Trophoblast cell (in vitro differentiated cells and primary cell): ENCODE measurements around the gene GLP1R.

ENCODE experiments used
- DNase-seq, 2 donors: peaks; one replicate each; pipeline ENCODE4 v3.0.0-alpha.2; 2016
- H2AFZ ChIP-seq: 2 replicates; pipeline ENCODE4 v1.6.1; 2013; ENCODE audit warnings: low read length, moderate library complexity, mild to moderate bottlenecking; ENCODE audit not compliant: insufficient read depth, poor library complexity
- H2AK5ac ChIP-seq: 2 replicates; pipeline ENCODE4 v1.6.1; 2013; ENCODE audit warnings: mild to moderate bottlenecking, low read length
- H2BK120ac ChIP-seq: 2 replicates; pipeline ENCODE4 v1.6.1; 2013; ENCODE audit warnings: low read length, mild to moderate bottlenecking, moderate library complexity; ENCODE audit not compliant: insufficient read depth, poor library complexity
- H2BK12ac ChIP-seq: 2 replicates; pipeline ENCODE4 v1.6.1; 2013; ENCODE audit warnings: mild to moderate bottlenecking, low read length, moderate library complexity
- H2BK5ac ChIP-seq: 2 replicates; pipeline ENCODE4 v1.6.1; 2013; ENCODE audit warnings: low read length, low read depth, moderate library complexity, mild to moderate bottlenecking; ENCODE audit not compliant: poor library complexity
- H3K14ac ChIP-seq: 2 replicates; pipeline ENCODE4 v1.6.1; 2013; ENCODE audit warnings: mild to moderate bottlenecking, low read length
- H3K18ac ChIP-seq: 2 replicates; pipeline ENCODE4 v1.6.1; 2013; ENCODE audit warnings: mild to moderate bottlenecking, low read length
- H3K23ac ChIP-seq: 2 replicates; pipeline ENCODE4 v1.6.1; 2013; ENCODE audit warnings: low read length
- H3K27ac ChIP-seq: 2 replicates; pipeline ENCODE4 v1.5.1; 2013; ENCODE audit warnings: low read depth, mild to moderate bottlenecking, inconsistent platforms, low read length, moderate library complexity
- H3K27me3 ChIP-seq: 2 replicates; pipeline ENCODE4 v1.6.1; 2013; ENCODE audit warnings: inconsistent platforms, mild to moderate bottlenecking, low read length, moderate library complexity; ENCODE audit not compliant: insufficient read depth
- H3K36me3 ChIP-seq, 2 experiments: 1 replicate in 1 of 2; 2 replicates in 1 of 2; pipeline ENCODE4 v1.6.1; 2013; ENCODE audit warnings: low read length in 2 of 2, mild to moderate bottlenecking in 2 of 2, moderate library complexity in 1 of 2; ENCODE audit not compliant: insufficient read depth in 2 of 2, control insufficient read depth in 1 of 2
- H3K4ac ChIP-seq: 2 replicates; pipeline ENCODE4 v1.6.1; 2013; ENCODE audit warnings: low read depth, mild to moderate bottlenecking, low read length, moderate library complexity
- H3K4me1 ChIP-seq, 2 experiments: 1 replicate in 1 of 2; 2 replicates in 1 of 2; pipeline ENCODE4 v1.6.1; 2013; ENCODE audit warnings: low read length in 2 of 2, mild to moderate bottlenecking in 2 of 2, moderate library complexity in 1 of 2; ENCODE audit not compliant: insufficient read depth in 2 of 2, control insufficient read depth in 1 of 2
- H3K4me2 ChIP-seq: 2 replicates; pipeline ENCODE4 v1.6.1; 2013; ENCODE audit warnings: inconsistent platforms, mild to moderate bottlenecking, low read length, moderate library complexity
- H3K4me3 ChIP-seq: 2 replicates; pipeline ENCODE4 v1.5.1; 2013; ENCODE audit warnings: mild to moderate bottlenecking, low read depth, low read length, inconsistent platforms
- H3K79me1 ChIP-seq: one replicate; pipeline ENCODE4 v1.6.1; 2013; ENCODE audit warnings: low read length
- H3K79me2 ChIP-seq: 2 replicates; pipeline ENCODE4 v1.6.1; 2013; ENCODE audit warnings: low read length, mild to moderate bottlenecking; ENCODE audit not compliant: control insufficient read depth, insufficient read depth, poor library complexity
- H3K9ac ChIP-seq: 2 replicates; pipeline ENCODE4 v1.6.1; 2013; ENCODE audit warnings: mild to moderate bottlenecking, low read length
- H3K9me3 ChIP-seq: 2 replicates; pipeline ENCODE4 v1.6.1; 2013; ENCODE audit warnings: low read depth, mild to moderate bottlenecking, control low read depth, inconsistent platforms, low read length; ENCODE audit not compliant: insufficient read depth
- H4K12ac ChIP-seq: 2 replicates; pipeline ENCODE4 v1.6.1; 2013; ENCODE audit warnings: low read depth, mild to moderate bottlenecking, low read length, moderate library complexity
- H4K8ac ChIP-seq: 2 replicates; pipeline ENCODE4 v1.6.1; 2013; ENCODE audit warnings: low read depth, mild to moderate bottlenecking, low read length, moderate library complexity
- H4K91ac ChIP-seq: one replicate; pipeline ENCODE4 v1.6.1; 2013; ENCODE audit warnings: low read depth, mild to moderate bottlenecking, low read length, moderate library complexity
- WGBS: extraction: QIAGEN DNeasy Blood & Tissue Kit; methylation state at CpG from one replicate; pipeline ENCODE4 v1.1.7; 2013; ENCODE audit warnings: missing lambda C conversion rate; ENCODE audit not compliant: insufficient read length, insufficient coverage; ENCODE audit errors: extremely low coverage; 5-methylcytosine and 5-hydroxymethylcytosine counted together

Gene GLP1R

DNA sequence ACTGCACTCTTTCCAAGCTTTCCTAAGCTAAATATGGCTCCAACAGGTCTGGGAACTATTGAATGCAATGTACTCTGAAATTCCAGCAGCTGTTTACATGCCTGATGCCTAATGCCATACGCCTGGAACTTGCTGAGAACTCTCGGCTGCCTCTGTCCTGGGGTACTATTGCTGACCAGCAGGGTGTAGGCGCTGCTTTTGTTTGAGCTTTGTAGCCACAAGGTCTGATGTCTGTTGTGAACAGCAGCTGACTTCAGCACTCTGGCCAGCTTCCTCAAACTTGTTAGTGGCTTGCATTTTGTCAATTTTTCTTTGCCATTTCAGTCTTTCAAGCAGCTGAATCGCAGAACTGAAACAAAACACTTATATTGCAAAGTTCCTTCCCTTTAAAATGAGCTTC lies 39.8 kb downstream of the GLP1R start:
- Histone ChIP-seq H4K91ac (no peak overlapping the region), H3K27me3 (no peaks in the 10 kb centered on the region), H3K27ac (no peak overlapping the region), H3K79me2 (no peaks in the 10 kb centered on the region), H3K9ac (no peak overlapping the region), H2AFZ (no peak overlapping the region), H3K79me1 (no peaks in the 10 kb centered on the region), H3K18ac (no peak overlapping the region), H3K4me3 (no peak overlapping the region), H2BK5ac (no peak overlapping the region), H2BK120ac (no peak overlapping the region), H3K14ac (no peak overlapping the region), H3K36me3 (no peaks in the 10 kb centered on the region), H3K4me2 (no peak overlapping the region), H2AK5ac (no peak overlapping the region), H3K9me3 (no peaks in the 10 kb centered on the region), H2BK12ac (no peak overlapping the region), H3K4me1 (peaks cover 0 to 3% of the 10 kb centered on the region in 2 experiments), H4K12ac (no peak overlapping the region), H4K8ac (no peak overlapping the region), H3K23ac (no peak overlapping the region), H3K4ac (no peak overlapping the region)
- WGBS: no CpG with 5 or more reads among the region's 4 CpGs
- peak; percentile 15 to 55 for DNase-seq

DNA sequence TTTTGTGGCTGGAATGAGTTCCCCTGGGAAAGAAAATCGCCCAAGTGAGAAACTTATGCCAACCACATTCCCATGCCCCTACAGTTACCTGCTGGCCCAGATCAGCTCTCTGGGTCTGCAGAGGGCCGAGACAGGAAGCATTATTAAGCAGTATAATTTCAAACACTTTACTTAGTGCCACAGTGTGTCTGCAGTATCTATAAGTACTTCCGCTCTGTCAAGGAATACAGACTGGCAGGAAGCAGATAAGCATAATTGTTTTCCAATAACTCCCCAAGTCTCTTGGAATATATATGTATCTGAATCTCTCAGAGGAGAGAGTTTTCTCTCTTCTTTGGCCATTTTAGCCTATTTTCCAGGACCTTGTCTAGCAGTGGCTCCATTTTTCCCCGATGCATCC lies 41.5 kb downstream of the GLP1R start:
- Histone ChIP-seq H3K4ac (no peak overlapping the region), H3K4me2 (no peak overlapping the region), H3K9me3 (no peaks in the 10 kb centered on the region), H2AK5ac (no peak overlapping the region), H3K18ac (no peak overlapping the region), H3K27me3 (no peaks in the 10 kb centered on the region), H3K27ac (no peak overlapping the region), H3K79me1 (no peaks in the 10 kb centered on the region), H2BK5ac (no peak overlapping the region), H3K23ac (no peak overlapping the region), H2BK12ac (no peak overlapping the region), H3K9ac (no peak overlapping the region), H4K91ac (no peak overlapping the region), H3K4me1 (peaks cover 0 to 3% of the 10 kb centered on the region in 2 experiments), H3K4me3 (no peak overlapping the region), H3K14ac (no peak overlapping the region), H4K12ac (no peak overlapping the region), H4K8ac (no peak overlapping the region), H2BK120ac (no peak overlapping the region), H3K36me3 (no peaks in the 10 kb centered on the region), H3K79me2 (no peaks in the 10 kb centered on the region), H2AFZ (no peak overlapping the region)
- no peak for DNase-seq
- WGBS: no CpG with 5 or more reads among the region's 4 CpGs

DNA sequence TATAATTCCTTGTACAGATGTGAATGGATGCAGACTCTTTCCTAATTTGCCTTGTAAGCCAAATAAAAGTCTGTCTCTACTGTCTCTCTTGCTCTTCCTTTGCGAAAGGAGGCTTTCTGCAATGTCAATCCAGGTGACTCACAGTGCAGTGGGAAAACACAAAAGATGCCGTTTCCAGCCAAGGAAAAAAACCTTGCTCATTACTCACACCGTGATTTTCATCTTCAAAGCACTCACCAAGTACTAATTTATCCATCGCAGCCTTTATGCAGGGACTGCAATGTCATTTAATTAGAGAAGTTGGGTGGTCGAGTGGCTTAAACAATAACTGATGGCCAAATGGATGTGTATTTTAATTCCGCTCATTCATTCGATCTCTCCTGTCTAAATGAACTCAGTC lies 42.6 kb downstream of the GLP1R start:
- Histone ChIP-seq H3K9me3 (no peaks in the 10 kb centered on the region), H2BK5ac (no peak overlapping the region), H3K4me2 (no peak overlapping the region), H3K4ac (no peak overlapping the region), H3K27ac (no peak overlapping the region), H2BK120ac (no peak overlapping the region), H3K36me3 (no peaks in the 10 kb centered on the region), H3K79me2 (no peaks in the 10 kb centered on the region), H3K18ac (no peak overlapping the region), H2AFZ (no peak overlapping the region), H3K14ac (no peak overlapping the region), H4K91ac (no peak overlapping the region), H2AK5ac (no peak overlapping the region), H3K9ac (no peak overlapping the region), H4K8ac (no peak overlapping the region), H3K4me1 (no peaks in the 10 kb centered on the region), H3K27me3 (no peaks in the 10 kb centered on the region), H3K4me3 (no peak overlapping the region), H3K23ac (no peak overlapping the region), H2BK12ac (no peak overlapping the region), H4K12ac (no peak overlapping the region), H3K79me1 (no peaks in the 10 kb centered on the region)
- no peak for DNase-seq
- WGBS: no CpG with 5 or more reads among the region's 7 CpGs

DNA sequence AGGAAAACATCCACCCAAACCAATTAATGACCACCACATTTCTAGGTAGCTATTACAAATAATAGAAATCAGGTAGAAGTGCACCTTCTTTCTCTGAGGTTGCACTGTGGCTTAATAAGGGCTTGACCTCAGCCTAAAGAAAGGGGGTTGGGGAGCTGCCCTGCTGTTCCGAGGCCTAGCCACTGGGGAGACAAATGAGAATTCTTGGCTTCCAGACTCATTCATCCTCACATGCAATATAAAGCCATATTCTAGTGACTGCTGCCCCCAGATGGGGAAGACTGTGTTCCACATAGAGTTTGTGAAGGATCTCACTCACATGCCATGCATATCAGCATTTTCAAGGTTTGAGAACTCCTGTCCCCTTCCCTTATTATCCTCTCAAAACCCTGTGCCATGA lies 43.5 kb downstream of the GLP1R start:
- no peak overlapping the region for H2AFZ ChIP-seq
- H3K79me1 ChIP-seq: no peaks in the 10 kb centered on the region
- no peaks in the 10 kb centered on the region for H3K27me3 ChIP-seq
- no peak overlapping the region for H4K12ac ChIP-seq
- no peak overlapping the region for H3K27ac ChIP-seq
- H3K4me2 ChIP-seq: no peak overlapping the region
- no peak overlapping the region for H3K23ac ChIP-seq
- H4K8ac ChIP-seq: no peak overlapping the region
- no peak overlapping the region for H3K4ac ChIP-seq
- no peak overlapping the region for H2BK5ac ChIP-seq
- H3K14ac ChIP-seq: no peak overlapping the region
- no peaks in the 10 kb centered on the region for H3K9me3 ChIP-seq
- no peak overlapping the region for H3K4me3 ChIP-seq
- H3K79me2 ChIP-seq: no peaks in the 10 kb centered on the region
- H3K18ac ChIP-seq: no peak overlapping the region
- H2BK12ac ChIP-seq: no peak overlapping the region
- no peak overlapping the region for H3K9ac ChIP-seq
- H4K91ac ChIP-seq: no peak overlapping the region
- no peak overlapping the region for H2AK5ac ChIP-seq
- DNase-seq: no peak
- WGBS: no CpG with 5 or more reads among the region's 1 CpG
- no peaks in the 10 kb centered on the region for H3K36me3 ChIP-seq
- H2BK120ac ChIP-seq: no peak overlapping the region
- no peaks in the 10 kb centered on the region for H3K4me1 ChIP-seq
